HG02840 (cell line): ENCODE results near the gene NAALADL1.

Experiments
- ATAC-seq: cut with Tn5 transposase; IDR thresholded peaks from one replicate; pipeline ENCODE4 v1.9.1; 2021; ENCODE audit warnings: mild to moderate bottlenecking, moderate library complexity, moderate number of reproducible peaks; ENCODE audit not compliant: unreplicated experiment, low FRiP score

NAALADL1 gene

GRCh38 chr11:65083834-65084597, 25.7 kb upstream of the NAALADL1 start, which contains the start of the genes CDCA5 and ZFPL1:
CDCA5 (minus strand) TSS chr11:65084040; CDS start chr11:65083978, 62 bp downstream.
ZFPL1 (plus strand) TSS chr11:65084222; CDS start chr11:65084699, 477 bp downstream.
- ATAC-seq = peak; percentile 74

DNA sequence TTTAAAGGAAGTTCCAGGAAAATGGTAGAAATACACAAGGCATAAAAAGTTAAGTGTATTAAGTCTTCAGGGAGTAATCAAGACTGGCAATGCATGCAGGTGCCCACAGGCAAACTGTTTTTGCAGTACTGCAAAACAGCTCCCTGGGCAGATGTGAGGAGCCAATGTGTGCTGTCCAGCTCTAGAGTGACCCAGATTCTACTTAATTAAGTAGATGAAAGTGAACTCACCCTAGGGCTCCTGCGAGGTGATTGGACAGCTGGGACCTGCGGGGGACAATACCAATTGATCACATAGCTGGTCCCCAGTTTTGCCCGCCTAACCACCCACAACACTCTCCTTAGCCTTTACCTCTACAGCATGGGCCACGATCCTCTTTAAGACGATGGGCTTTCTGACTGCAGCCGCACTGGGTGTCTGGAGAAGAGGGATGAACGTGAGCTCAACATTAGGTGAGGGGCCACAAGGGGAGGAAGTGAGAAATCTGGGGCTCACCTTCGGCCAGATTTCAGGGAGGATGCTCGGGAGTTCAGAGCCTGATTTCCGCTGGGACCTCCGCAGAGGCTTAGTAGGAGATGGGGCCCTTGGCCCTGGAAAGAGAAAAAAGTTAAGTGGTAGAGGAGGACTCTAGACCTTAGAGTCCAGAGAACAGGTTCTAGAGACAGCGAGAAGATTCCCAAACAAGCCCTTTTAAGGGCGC, 24.9 kb upstream of the NAALADL1 start:
- ATAC-seq = peak; percentile 19

GRCh38 chr11:65078786-65079342, 20.5 kb upstream of the NAALADL1 start:
- ATAC-seq = no peak

- no peak for ATAC-seq
These were observed 19.8 kb upstream of the NAALADL1 start for GRCh38 chr11:65078151-65078550.

- no peak for ATAC-seq
These were observed 19.1 kb upstream of the NAALADL1 start for GRCh38 chr11:65077451-65077850.

DNA sequence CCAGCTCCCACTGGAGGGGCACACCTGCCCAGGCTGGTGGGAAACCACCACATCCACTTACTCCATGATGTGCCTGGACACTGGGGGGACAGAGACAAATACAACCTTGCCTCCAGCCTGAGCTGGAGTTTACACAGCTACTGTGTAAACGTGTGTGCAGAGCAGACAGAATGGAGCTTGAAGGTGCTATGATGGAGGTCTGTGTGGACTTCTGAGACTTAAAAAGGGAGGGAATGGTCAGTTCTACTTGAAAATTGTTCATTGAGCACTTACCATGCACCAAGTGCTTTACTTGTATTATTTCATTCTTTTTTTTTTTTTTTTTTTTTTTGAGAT, 14.2 kb upstream of the NAALADL1 start:
- ATAC-seq = no peak

GRCh38 chr11:65071907-65072630, 13.7 kb upstream of the NAALADL1 start:
- no peak for ATAC-seq

DNA sequence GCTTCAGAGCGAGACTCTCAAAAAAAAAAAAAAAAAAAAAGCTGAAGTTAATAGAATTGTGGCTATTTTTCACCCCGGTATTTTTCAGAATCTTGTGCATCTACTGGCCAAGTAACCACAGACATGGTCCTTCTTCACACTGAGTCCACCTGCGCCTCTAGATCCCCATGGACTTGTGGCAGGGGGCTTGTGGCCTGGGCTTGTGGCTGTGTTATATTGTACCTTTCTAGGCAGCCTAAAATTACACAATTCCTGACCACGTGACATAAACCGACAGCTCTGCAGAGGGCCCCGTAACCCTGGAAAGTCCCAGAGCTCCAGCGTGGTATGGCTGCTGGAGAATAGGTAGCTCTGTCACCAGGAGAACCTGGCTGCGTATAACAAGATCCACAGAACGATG, 10.9 kb upstream of the NAALADL1 start:
- ATAC-seq = no peak

DNA sequence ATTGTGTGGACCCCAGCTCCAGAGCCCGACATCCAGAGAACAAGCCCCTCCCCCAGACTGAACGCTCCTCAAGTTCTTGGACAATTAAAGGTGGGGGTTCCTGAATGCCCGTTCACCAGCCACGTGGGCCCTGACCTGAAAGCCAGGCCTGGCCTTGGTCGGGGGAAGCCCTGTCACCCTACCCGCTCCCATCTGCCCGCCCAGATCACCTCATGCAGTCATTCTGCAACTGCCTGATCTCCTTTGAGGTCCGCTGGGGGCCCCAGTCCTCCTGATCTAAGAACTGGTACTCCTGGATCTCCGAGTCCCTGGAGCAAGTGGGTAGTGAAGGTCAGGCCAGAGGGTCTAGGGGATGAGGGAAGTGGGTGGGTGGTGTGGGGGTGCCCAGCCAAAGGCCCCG, 9.1 kb upstream of the NAALADL1 start:
- ATAC-seq = no peak

GRCh38 chr11:65066805-65067291, 8.5 kb upstream of the NAALADL1 start:
- no peak for ATAC-seq

DNA sequence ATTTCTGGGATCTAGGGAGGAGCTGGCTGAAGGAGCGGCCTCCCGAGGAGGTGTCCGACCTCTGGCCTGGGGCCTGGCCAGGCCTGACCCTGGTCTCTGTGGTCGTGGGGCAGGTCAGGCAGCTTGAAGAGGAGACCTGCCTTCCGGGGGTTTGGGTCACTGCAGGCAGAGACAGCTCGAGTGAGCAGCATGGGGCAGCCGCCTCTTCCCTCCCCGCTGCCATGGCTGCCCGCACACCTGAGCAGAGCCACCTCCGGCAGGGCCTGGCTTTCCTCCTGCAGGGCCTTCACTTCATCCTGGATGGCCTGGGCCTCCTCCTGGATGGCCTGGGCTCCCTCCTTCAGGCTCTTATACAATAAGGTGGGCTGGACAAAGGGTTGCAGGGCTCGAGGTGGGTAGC, 8.0 kb upstream of the NAALADL1 start:
- ATAC-seq = no peak

- no peak for ATAC-seq
These were observed 7.5 kb upstream of the NAALADL1 start for GRCh38 chr11:65065851-65066250.

- ATAC-seq = no peak
These were observed 6.5 kb upstream of the NAALADL1 start for GRCh38 chr11:65064847-65065240.

GRCh38 chr11:65063532-65063931, 5.2 kb upstream of the NAALADL1 start:
- no peak for ATAC-seq

GRCh38 chr11:65060913-65061408, 2.6 kb upstream of the NAALADL1 start:
- ATAC-seq = no peak

GRCh38 chr11:65059959-65060824, 1.8 kb upstream of the NAALADL1 start:
- ATAC-seq = no peak

DNA sequence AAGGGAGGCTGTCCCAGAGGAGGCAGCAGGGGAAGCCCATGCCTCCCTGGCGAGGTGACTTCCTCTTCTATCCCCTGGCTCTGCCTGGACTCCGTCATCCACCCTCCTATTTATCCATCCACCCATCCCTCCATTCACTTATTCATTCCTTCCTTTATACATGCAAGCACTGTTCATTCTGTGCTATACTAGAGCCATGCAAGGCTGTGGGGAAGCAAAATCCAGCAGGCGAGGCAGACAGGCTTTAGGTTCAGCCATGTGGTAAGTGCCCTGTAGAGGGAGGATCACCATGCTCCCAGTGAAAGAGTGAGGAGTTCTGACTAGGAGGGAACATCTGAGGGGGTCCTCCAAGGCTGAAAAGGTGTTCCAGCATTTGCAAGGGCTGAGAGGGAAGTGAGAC, 1.2 kb upstream of the NAALADL1 start:
- ATAC-seq = no peak

- ATAC-seq = no peak
These were observed 341 bp downstream of the NAALADL1 start for GRCh38 chr11:65058012-65058411.

- no peak for ATAC-seq
These were observed 827 bp downstream of the NAALADL1 start for GRCh38 chr11:65057526-65057925.

DNA sequence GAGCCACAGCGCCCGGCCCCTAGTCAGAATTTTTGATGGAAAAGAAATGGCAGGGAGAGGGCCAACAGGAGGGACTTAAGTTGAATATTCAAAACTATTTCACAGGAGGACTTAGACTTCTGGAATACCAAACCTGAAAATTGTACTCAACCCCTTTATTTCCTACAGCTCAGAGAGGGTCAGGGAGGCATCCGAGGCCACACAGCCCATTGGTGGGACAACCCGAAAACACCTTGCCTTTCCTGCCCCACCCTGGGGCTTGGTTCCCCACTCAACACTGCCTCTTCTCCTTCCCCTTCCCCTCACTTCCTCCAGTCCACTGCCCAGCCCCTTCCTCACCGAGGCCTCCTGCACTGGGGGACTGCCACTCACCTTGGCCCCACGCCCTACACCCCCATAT, 1.4 kb downstream of the NAALADL1 start:
- no peak for ATAC-seq
